Activated T-helper 2 cell treated with anti-CD3 and anti-CD28 coated beads, Interferon-gamma antibody, Interleukin-2, Interleukin-4, amounts not matched to agents 10 μg/mL and 5 μg/mL and 100 μg/mL, durations not matched to agents 14 hours and 24 hours and 36 hours (primary cell): Measurements from ENCODE around the gene GCGR. TPM values are rescaled to one million over a fixed set of nuclear protein-coding genes. Genes with fewer than 3 reads are reported as not detected.

Experiments
- DNase-seq: peaks from one replicate; pipeline ENCODE4 v3.0.0; 2021; ENCODE audit warnings: low spot score
- H3K27ac Mint-ChIP-seq: one replicate; pipeline ENCODE4 v1.8.0; 2021; ENCODE audit warnings: mixed read lengths
- H3K27me3 Mint-ChIP-seq: one replicate; pipeline ENCODE4 v1.8.0; 2021; ENCODE audit warnings: low read depth, mixed read lengths
- H3K36me3 Mint-ChIP-seq: one replicate; pipeline ENCODE4 v1.8.0; 2021; ENCODE audit warnings: low read depth, mixed read lengths
- H3K4me1 Mint-ChIP-seq: one replicate; pipeline ENCODE4 v1.8.0; 2021; ENCODE audit warnings: low read depth, mixed read lengths
- H3K4me3 Mint-ChIP-seq: one replicate; pipeline ENCODE4 v1.8.0; 2021; ENCODE audit warnings: low read depth, mild to moderate bottlenecking, moderate library complexity, mixed read lengths
- H3K9me3 Mint-ChIP-seq: one replicate; pipeline ENCODE4 v1.8.0; 2021; ENCODE audit warnings: mixed read lengths
- intact Hi-C: fragments of 100-400 bp; cut with micrococcal nuclease; formaldehyde crosslinking; loops from one replicate; pipeline ENCODE4 v1.15.1; 2023
- total RNA-seq: library from RNA; stranded (reverse); gene quantifications from 2 replicates; pipeline ENCODE4 v1.2.3, GENCODE V29; 2022

The GCGR gene
- total RNA-seq, 1 donor from 2014 or later = not detected

DNA sequence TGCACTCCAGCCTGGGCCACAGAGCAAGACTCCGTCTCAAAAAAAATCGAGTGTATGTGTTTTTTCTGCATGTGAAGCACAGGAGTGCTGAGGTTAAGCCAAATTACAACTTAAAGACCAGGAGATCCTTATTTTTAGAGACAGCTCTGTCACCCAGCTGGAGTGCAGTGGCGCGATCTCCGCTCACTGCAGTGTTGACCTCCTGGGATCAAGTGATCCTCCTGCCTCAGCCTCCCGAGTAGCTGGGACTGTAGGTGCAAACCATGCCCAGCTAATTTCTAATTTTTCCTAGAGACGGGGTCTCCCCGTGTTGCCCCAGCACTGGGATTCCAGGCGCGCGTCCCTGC lies 38.4 kb downstream of the GCGR start:
- Mint-ChIP-seq H3K36me3 (peaks cover 37% of the 10 kb centered on the region), H3K27ac (no peak overlapping the region), H3K4me1 (no peaks in the 10 kb centered on the region), H3K4me3 (no peak overlapping the region), H3K27me3 (no peaks in the 10 kb centered on the region), H3K9me3 (no peaks in the 10 kb centered on the region)
- DNase-seq = no peak
- intact Hi-C loops = no loop called here

DNA sequence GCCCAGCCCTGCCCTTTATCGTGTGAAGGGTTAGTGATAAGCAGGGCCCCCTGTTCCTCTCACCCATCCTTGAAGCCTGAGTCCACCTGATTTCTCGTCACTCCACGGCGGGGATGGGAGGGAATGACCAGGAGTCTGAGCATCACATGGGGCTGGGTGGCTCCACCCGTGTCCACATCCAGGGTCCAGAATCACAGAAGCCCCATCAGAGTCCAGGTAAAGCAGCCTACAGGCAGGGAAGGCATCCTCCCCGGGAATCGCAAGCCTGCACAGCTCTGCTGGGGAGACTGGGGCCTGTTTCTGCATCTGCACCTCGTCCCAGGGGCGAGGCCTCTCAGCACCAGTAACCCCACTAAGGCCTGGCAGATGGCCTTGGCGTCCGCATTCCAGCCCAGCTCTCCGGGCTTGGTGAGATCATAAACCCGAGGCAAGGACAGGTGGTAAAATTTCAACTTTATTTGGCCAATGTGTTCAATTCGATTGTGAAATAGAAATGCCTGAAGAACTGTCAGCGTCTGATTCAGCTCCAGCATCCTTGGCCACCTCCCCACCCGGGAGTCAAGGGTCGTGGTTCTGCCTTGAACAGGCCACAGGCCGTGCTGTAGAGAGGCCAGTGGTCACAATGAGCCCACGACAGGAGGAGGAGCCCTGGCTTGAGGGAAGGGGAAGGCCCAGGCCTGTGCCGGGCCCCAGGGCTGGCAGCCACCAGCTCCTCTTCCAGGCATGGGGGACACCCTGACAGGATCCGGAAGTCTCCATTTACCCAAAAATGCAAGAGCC lies 39.0 kb downstream of the GCGR start:
- no peak overlapping the region for H3K27ac Mint-ChIP-seq
- H3K4me1 Mint-ChIP-seq = no peaks in the 10 kb centered on the region
- H3K27me3 Mint-ChIP-seq = no peaks in the 10 kb centered on the region
- H3K9me3 Mint-ChIP-seq = no peaks in the 10 kb centered on the region
- no peak overlapping the region for H3K4me3 Mint-ChIP-seq
- no peak for DNase-seq
- intact Hi-C loops = no loop called here
- peaks cover 38% of the 10 kb centered on the region for H3K36me3 Mint-ChIP-seq

DNA sequence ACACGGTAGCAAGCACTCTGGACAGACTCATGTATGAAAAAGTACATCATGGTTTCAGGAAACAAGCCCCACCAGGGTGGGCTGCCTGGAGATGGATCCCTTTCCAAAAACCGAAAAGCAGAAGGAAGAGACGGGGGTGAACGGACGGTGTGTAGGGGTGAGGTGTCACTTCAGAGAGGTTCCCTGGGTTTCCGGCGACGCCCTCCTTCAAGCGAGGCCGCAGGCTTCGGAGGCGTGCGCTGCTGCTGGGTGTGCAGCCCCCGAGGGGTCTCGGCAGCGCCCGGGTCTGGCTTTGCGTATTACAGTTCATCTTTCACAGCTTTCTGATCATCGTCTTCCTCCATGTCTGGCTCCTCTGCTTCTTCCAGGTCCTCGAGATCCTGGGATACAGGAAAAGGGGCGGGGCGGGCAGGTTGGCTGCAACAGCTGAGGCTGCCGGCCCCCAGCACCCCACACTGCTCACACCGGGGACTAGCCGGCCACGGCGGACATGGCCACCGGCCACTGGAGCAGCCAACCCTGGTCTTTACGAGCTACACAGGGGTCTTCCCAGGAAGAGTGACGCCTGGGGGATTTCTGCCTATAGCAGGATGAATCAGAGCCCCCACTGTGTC lies 39.9 kb downstream of the GCGR start:
- H3K4me3 Mint-ChIP-seq = no peak overlapping the region
- no peaks in the 10 kb centered on the region for H3K27me3 Mint-ChIP-seq
- peaks cover 42% of the 10 kb centered on the region for H3K36me3 Mint-ChIP-seq
- no peaks in the 10 kb centered on the region for H3K4me1 Mint-ChIP-seq
- intact Hi-C loops = no loop called here
- DNase-seq = no peak
- no peaks in the 10 kb centered on the region for H3K9me3 Mint-ChIP-seq
- H3K27ac Mint-ChIP-seq = no peak overlapping the region

DNA sequence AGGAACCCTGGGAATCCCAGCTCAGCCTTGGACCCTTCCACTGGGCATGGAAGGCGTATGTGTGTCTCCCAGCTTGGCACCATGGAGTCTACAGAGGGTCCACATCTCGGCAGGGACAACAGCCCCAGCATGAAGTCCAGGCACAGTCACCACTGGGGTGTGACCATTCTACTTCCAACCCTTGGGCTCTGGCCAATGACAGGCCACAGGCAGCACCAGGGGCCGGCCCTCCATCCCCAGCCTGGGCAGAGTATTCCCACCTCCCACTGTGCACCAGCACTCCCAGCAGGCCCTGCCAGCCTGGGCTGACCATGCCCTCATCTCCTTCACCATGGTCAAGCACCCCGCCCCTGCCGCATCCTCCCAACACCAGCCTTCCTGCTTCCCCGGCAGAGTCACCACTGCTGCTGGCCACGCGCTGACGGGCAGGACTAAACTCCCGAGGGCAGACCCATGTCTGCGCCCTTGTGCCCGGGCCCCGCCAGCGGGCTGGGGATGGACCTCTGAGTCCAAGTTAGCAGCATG lies 40.4 kb downstream of the GCGR start:
- DNase-seq = no peak
- intact Hi-C loops = no loop called here
- H3K36me3 Mint-ChIP-seq = peaks cover 42% of the 10 kb centered on the region
- no peaks in the 10 kb centered on the region for H3K27me3 Mint-ChIP-seq
- H3K4me1 Mint-ChIP-seq = no peaks in the 10 kb centered on the region
- no peak overlapping the region for H3K27ac Mint-ChIP-seq
- no peaks in the 10 kb centered on the region for H3K9me3 Mint-ChIP-seq
- no peak overlapping the region for H3K4me3 Mint-ChIP-seq

DNA sequence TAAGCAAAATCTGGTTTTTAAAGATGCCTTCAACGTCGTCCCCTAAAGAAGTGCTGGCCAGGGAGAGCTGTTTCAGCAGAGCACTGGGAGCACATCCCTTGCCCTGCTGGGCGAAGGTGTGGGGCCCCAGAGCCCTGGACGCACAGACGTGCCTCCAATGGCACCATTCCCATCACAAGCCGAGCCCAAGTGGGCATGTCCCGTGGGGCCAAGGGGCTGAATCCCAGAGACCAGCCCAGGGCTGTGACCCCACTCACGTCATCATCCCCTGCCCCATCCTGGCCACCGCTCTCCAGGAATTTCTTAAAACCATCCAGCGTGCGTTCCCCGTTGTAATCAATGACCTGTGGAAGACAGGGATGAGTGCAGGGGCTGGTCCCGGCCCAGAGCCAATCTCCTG lies 40.9 kb downstream of the GCGR start:
- Mint-ChIP-seq H3K4me1 (no peaks in the 10 kb centered on the region), H3K36me3 (peaks cover 42% of the 10 kb centered on the region), H3K27ac (no peak overlapping the region), H3K4me3 (no peak overlapping the region), H3K9me3 (no peaks in the 10 kb centered on the region), H3K27me3 (no peaks in the 10 kb centered on the region)
- intact Hi-C loops = no loop called here
- DNase-seq = no peak

- intact Hi-C loops = no loop called here
- Mint-ChIP-seq H3K36me3 (peaks cover 42% of the 10 kb centered on the region), H3K4me1 (no peaks in the 10 kb centered on the region), H3K4me3 (no peak overlapping the region), H3K27me3 (no peaks in the 10 kb centered on the region), H3K27ac (no peak overlapping the region), H3K9me3 (no peaks in the 10 kb centered on the region)
- no peak for DNase-seq
These were observed 41.4 kb downstream of the GCGR start for GRCh38 chr17:81845361-81845760.

DNA sequence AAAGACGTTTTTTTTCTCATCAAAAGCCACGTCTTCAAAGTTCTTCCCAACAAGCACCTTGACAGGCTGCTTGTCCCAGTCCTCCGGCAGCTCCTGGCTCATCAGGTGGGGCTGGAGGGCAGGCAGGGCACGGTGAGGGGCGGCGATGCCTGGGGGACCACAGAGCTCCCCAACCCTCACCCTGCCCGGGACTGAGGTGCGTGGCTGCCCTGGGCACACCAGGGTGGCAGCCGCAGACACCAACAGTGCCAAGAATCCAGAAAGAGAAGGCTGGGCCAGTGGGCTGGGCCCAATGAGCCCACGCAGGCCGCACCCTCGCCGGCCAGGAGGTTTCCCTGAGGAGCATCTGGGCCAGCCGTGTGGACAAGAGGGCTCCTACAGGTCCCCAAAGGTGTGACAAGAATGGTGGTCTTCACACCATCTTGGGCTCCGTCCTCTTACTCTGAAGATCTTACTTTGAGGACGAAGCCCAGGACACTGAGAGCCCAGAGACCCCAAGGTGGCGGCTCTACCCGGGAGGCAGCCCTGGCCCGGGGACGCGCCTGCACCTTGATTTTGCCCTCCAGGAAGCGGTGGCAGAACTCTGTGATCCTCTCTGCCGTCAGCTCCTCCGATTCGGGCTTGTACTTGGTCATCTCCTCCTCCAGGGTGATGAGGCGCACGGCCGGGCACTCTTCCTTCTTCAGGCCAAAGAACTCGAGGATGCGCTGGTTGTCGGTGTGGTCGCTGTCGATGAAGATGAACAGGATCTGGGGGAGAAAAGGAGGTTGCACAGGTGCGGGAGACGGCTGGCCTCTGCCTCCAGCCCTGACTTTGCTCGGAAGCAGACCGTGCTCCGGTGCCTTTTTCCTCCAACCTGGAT lies 42.2 kb downstream of the GCGR start:
- no peaks in the 10 kb centered on the region for H3K4me1 Mint-ChIP-seq
- peaks cover 43% of the 10 kb centered on the region for H3K36me3 Mint-ChIP-seq
- no peak overlapping the region for H3K27ac Mint-ChIP-seq
- intact Hi-C loops = no loop called here
- H3K9me3 Mint-ChIP-seq = no peaks in the 10 kb centered on the region
- no peak overlapping the region for H3K4me3 Mint-ChIP-seq
- H3K27me3 Mint-ChIP-seq = no peaks in the 10 kb centered on the region
- no peak for DNase-seq

DNA sequence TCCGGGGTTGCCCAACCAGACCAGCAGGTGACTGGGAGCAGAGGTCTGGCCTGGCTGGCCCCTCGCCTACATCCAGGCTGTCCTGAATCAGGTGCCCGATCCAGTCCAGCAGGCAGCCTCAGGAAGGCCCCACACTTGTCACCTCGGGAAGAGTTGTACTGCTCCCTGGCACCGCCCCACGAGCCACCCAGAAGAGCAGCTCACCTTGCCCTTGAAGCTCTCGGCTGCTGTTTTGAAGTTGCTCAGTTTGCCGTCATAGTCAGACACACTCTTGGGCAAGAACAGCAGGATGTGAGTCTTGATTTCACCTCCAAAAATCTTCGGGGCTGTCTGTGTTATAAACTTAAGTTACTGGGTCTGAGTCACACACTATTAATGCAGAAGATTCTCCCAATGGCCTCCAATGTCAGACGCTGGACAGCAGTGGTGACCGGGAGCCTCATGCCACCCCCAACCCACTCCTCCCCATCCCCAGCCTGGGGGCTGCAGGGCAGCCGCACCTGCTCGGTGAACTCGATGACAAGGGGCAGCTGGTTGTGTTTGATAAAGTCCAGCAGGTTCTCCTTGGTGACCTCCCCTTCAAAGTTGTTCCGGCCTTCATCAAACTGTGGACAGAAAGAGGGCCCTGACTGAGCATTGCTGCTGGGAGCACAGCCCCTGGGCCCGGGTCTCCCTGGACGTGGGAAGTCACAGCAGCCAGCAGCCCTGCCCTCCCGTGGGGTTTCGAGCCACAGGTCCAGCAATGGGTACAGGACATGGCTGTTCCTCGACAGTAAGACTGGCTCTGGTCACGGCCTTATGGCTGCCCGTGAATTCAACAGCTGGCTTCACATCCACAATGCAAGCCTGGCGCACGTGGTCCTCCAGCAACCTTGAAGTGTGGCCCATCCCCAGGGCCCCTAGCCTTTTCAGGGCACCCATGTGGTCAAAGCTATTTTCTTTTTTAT lies 43.1 kb downstream of the GCGR start:
- intact Hi-C loops = no loop called here
- no peak for DNase-seq
- Mint-ChIP-seq H3K9me3 (no peaks in the 10 kb centered on the region), H3K27ac (no peak overlapping the region), H3K4me1 (no peaks in the 10 kb centered on the region), H3K36me3 (peaks cover 52% of the 10 kb centered on the region), H3K4me3 (no peak overlapping the region), H3K27me3 (no peaks in the 10 kb centered on the region)

DNA sequence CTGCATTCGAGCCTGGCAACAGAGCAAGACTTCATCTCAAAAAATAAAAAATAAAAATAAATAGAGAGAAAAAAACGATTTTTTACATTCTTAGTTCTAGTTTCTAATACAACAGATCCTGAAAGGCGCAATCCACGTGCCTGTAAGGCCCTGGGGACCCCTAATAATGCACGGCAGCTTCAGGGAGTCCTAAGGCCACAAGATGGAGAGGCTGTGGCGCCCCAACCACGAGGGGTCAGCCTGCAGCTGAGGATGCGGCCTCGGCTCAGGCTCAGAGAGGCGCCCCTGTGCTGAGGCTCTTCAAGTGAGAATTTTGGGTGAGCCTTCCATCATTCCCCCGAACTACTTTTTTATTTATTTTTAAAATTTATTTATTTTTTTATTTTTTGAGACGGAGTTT lies 45.5 kb downstream of the GCGR start:
- Mint-ChIP-seq H3K27ac (no peak overlapping the region), H3K27me3 (no peaks in the 10 kb centered on the region), H3K4me3 (no peak overlapping the region), H3K36me3 (peaks cover 63% of the 10 kb centered on the region), H3K4me1 (peaks cover 2% of the 10 kb centered on the region), H3K9me3 (no peaks in the 10 kb centered on the region)
- no peak for DNase-seq
- intact Hi-C loops = no loop called here

- no peak overlapping the region for H3K27ac Mint-ChIP-seq
- intact Hi-C loops = no loop called here
- no peak for DNase-seq
- H3K36me3 Mint-ChIP-seq = peaks cover 64% of the 10 kb centered on the region
- no peaks in the 10 kb centered on the region for H3K27me3 Mint-ChIP-seq
- peaks cover 8% of the 10 kb centered on the region for H3K4me1 Mint-ChIP-seq
- H3K9me3 Mint-ChIP-seq = no peaks in the 10 kb centered on the region
- H3K4me3 Mint-ChIP-seq = no peak overlapping the region
These were observed 47.5 kb downstream of the GCGR start for GRCh38 chr17:81851423-81851822.

- no peak for DNase-seq
- Mint-ChIP-seq H3K36me3 (peaks cover 58% of the 10 kb centered on the region), H3K9me3 (no peaks in the 10 kb centered on the region), H3K4me3 (no peak overlapping the region), H3K4me1 (peaks cover 8% of the 10 kb centered on the region), H3K27me3 (no peaks in the 10 kb centered on the region), H3K27ac (no peak overlapping the region)
- intact Hi-C loops = no loop called here
These were observed 48.3 kb downstream of the GCGR start for GRCh38 chr17:81852237-81852636.
